Astrocyte (in vitro differentiated cells and primary cell): ENCODE data around the gene RPL7L1. TPM values are rescaled to one million over a fixed set of nuclear protein-coding genes. Genes with fewer than 3 reads are reported as not detected.

Source experiments
- DNase-seq: peaks from one replicate; pipeline ENCODE4 v3.0.0-alpha.2; 2010; ENCODE audit warnings: low read depth
- FAIRE-seq: peaks from 2 replicates; lab custom pipeline; 2011; peaks lifted over from hg19 to GRCh38; lab: Jason Lieb, UNC
- H2AFZ ChIP-seq: 2 replicates; pipeline ENCODE4 v1.6.0; 2012; ENCODE audit warnings: low read depth, low read length, inconsistent platforms
- H3K27ac ChIP-seq: 2 replicates; pipeline ENCODE4 v1.5.1; 2011; ENCODE audit warnings: low read depth, low read length, inconsistent platforms
- H3K27me3 ChIP-seq: 2 replicates; pipeline ENCODE4 v1.6.0; 2011; ENCODE audit warnings: low read length, inconsistent platforms; ENCODE audit not compliant: insufficient read depth
- H3K36me3 ChIP-seq: 2 replicates; pipeline ENCODE4 v1.5.1; 2011; ENCODE audit warnings: low read length, inconsistent platforms; ENCODE audit not compliant: insufficient read depth
- H3K4me1 ChIP-seq: 2 replicates; pipeline ENCODE4 v1.5.1; 2011; ENCODE audit warnings: low read length, inconsistent platforms; ENCODE audit not compliant: insufficient read depth
- H3K4me2 ChIP-seq: 2 replicates; pipeline ENCODE4 v1.6.0; 2012; ENCODE audit warnings: low read length, inconsistent platforms
- H3K4me3 ChIP-seq: 2 replicates; pipeline ENCODE4 v1.5.1; 2011; ENCODE audit warnings: low read depth, mild to moderate bottlenecking, low read length, inconsistent platforms; ENCODE audit not compliant: insufficient read depth
- H3K79me2 ChIP-seq: 2 replicates; pipeline ENCODE4 v1.6.0; 2012; ENCODE audit warnings: mild to moderate bottlenecking, low read length, inconsistent platforms; ENCODE audit not compliant: insufficient read depth
- H3K9ac ChIP-seq: 2 replicates; pipeline ENCODE4 v1.6.0; 2012; ENCODE audit warnings: mild to moderate bottlenecking, low read length, inconsistent platforms
- H3K9me3 ChIP-seq: 2 replicates; pipeline ENCODE4 v1.5.1; 2012; ENCODE audit warnings: low read depth, mild to moderate bottlenecking, low read length, inconsistent platforms; ENCODE audit not compliant: insufficient read depth
- H4K20me1 ChIP-seq: 2 replicates; pipeline ENCODE4 v1.6.0; 2012; ENCODE audit warnings: low read length, inconsistent platforms; ENCODE audit not compliant: insufficient read depth
- H3K27ac Mint-ChIP-seq: one replicate; pipeline ENCODE4 v1.8.0; 2021; ENCODE audit warnings: mild to moderate bottlenecking, mixed read lengths; ENCODE audit not compliant: unreplicated experiment
- H3K27me3 Mint-ChIP-seq: one replicate; pipeline ENCODE4 v1.8.0; 2021; ENCODE audit warnings: low read depth, mixed read lengths; ENCODE audit not compliant: unreplicated experiment
- H3K36me3 Mint-ChIP-seq: one replicate; pipeline ENCODE4 v1.8.0; 2021; ENCODE audit warnings: low read depth, mixed read lengths; ENCODE audit not compliant: unreplicated experiment
- H3K4me1 Mint-ChIP-seq: one replicate; pipeline ENCODE4 v1.8.0; 2021; ENCODE audit warnings: low read depth, mixed read lengths; ENCODE audit not compliant: unreplicated experiment
- H3K4me3 Mint-ChIP-seq: one replicate; pipeline ENCODE4 v1.8.0; 2021; ENCODE audit warnings: mild to moderate bottlenecking, moderate library complexity, mixed read lengths; ENCODE audit not compliant: unreplicated experiment
- H3K9me3 Mint-ChIP-seq: one replicate; pipeline ENCODE4 v1.8.0; 2021; ENCODE audit warnings: mild to moderate bottlenecking, mixed read lengths; ENCODE audit not compliant: unreplicated experiment
- EZH2 ChIP-seq: IDR thresholded peaks from 2 replicates; pipeline ENCODE4 v1.6.1; 2012; ENCODE audit warnings: mild to moderate bottlenecking, low read length, inconsistent platforms; ENCODE audit not compliant: insufficient read depth
- total RNA-seq: library from RNA; stranded (reverse); gene quantifications from 2 replicates; pipeline ENCODE4 v1.2.1, GENCODE V29; 2021
- TF ChIP-seq, protein P1 (sequence below): IDR thresholded peaks from 2 replicates; pipeline ENCODE4 v1.5.1; 2011; ENCODE audit warnings: low read depth, mild to moderate bottlenecking, inconsistent platforms, low read length, moderate library complexity; ENCODE audit not compliant: insufficient read depth

The RPL7L1 gene
- total RNA-seq, 1 donor from 2014 or later, result 92.0 TPM

DNA sequence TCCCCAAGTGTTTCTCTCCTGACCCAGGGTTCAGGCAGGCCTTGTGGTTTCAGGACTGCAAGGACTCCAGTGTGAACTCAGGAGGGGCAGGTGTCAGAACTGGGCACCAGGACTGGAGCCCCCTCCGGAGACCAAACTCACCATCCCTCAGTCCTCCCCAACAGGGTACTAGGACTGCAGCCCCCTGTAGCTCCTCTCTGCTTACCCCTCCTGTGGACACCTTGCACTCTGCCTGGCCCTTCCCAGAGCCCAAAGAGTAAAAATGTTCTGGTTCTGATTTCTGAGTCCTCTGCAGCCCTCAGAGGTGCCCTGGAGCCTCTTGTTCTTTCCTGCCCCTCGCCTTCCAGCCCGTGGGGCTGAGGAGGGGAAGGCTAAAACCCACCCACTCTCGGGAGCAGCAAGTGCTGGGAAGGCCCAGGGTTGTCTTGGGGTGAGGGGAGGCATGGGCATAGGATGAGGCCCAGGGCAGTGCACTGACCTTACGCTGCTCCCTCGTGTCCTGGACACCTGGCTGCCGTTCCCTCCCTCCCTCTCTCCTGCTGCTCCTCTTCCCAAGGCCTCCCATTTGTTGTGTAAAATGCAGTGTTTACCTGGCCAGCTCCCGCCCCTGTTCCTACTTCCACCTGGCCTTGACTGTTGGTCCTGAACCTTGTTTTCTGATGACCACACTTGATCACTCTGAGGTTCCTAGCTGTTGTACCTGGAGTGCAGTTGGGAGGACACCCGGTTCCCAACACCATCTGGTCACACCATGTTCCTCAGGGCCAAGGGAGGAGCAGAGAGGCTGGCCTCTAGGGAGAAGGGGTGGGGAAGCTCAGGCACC, 59.8 kb downstream of the RPL7L1 start:
- Mint-ChIP-seq H3K36me3 (peaks cover 22% of the 10 kb centered on the region), H3K27ac (no peak overlapping the region), H3K4me3 (no peak overlapping the region), H3K4me1 (no peaks in the 10 kb centered on the region), H3K9me3 (no peaks in the 10 kb centered on the region), H3K27me3 (no peaks in the 10 kb centered on the region)
- Histone ChIP-seq H3K27ac (no peak overlapping the region), H3K79me2 (peaks cover 14% of the 10 kb centered on the region), H3K36me3 (peaks cover 27% of the 10 kb centered on the region), H3K27me3 (no peaks in the 10 kb centered on the region), H3K4me3 (no peak overlapping the region), H2AFZ (no peak overlapping the region), H3K9me3 (no peaks in the 10 kb centered on the region), H3K4me1 (no peaks in the 10 kb centered on the region), H4K20me1 (peaks cover 13% of the 10 kb centered on the region), H3K9ac (no peak overlapping the region), H3K4me2 (no peak overlapping the region)
- DNase-seq, result no peak
- TF ChIP-seq, protein P1, sequence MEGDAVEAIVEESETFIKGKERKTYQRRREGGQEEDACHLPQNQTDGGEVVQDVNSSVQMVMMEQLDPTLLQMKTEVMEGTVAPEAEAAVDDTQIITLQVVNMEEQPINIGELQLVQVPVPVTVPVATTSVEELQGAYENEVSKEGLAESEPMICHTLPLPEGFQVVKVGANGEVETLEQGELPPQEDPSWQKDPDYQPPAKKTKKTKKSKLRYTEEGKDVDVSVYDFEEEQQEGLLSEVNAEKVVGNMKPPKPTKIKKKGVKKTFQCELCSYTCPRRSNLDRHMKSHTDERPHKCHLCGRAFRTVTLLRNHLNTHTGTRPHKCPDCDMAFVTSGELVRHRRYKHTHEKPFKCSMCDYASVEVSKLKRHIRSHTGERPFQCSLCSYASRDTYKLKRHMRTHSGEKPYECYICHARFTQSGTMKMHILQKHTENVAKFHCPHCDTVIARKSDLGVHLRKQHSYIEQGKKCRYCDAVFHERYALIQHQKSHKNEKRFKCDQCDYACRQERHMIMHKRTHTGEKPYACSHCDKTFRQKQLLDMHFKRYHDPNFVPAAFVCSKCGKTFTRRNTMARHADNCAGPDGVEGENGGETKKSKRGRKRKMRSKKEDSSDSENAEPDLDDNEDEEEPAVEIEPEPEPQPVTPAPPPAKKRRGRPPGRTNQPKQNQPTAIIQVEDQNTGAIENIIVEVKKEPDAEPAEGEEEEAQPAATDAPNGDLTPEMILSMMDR, result no peak
- TF ChIP-seq EZH2, result no peak
- no peak for FAIRE-seq

Other genes starting within 250 kb of the RPL7L1 start
- not detected in 2 replicates for gene PRPH2, start 157.0 kb upstream of the RPL7L1 start, total RNA-seq
- gene TBCC, start 133.5 kb upstream of the RPL7L1 start, total RNA-seq, result 25.8 and 27.4 TPM in 2 replicates
- 5.9 and 7.1 TPM in 2 replicates for gene BICRAL, start 97.6 kb upstream of the RPL7L1 start, total RNA-seq
- gene PTCRA, start 36.4 kb downstream of the RPL7L1 start, total RNA-seq, result not detected in 2 replicates
- 37.1 and 37.4 TPM in 2 replicates for gene CNPY3, start 49.9 kb downstream of the RPL7L1 start, total RNA-seq
- gene GNMT, start 81.1 kb downstream of the RPL7L1 start, total RNA-seq, result 0.68 TPM in 1 of 2 replicates, not detected in the other
- gene PEX6, start 99.6 kb downstream of the RPL7L1 start, total RNA-seq, result 22.7 and 27.1 TPM in 2 replicates
- 48.0 and 53.0 TPM in 2 replicates for gene PPP2R5D, start 105.0 kb downstream of the RPL7L1 start, total RNA-seq
- gene MEA1, start 134.3 kb downstream of the RPL7L1 start, total RNA-seq, result 54.2 and 55.9 TPM in 2 replicates
- 67.4 and 69.6 TPM in 2 replicates for gene KLHDC3, start 134.6 kb downstream of the RPL7L1 start, total RNA-seq
- 68.6 and 77.9 TPM in 2 replicates for gene RRP36, start 142.0 kb downstream of the RPL7L1 start, total RNA-seq
- gene CUL7, start 174.2 kb downstream of the RPL7L1 start, total RNA-seq, result 21.2 and 26.3 TPM in 2 replicates
- gene MRPL2, start 179.8 kb downstream of the RPL7L1 start, total RNA-seq, result 47.4 and 59.7 TPM in 2 replicates
- gene KLC4, start 180.0 kb downstream of the RPL7L1 start, total RNA-seq, result 34.1 and 35.4 TPM in 2 replicates
- 506 and 728 TPM in 2 replicates for gene PTK7, start 196.7 kb downstream of the RPL7L1 start, total RNA-seq